CD4-positive, alpha-beta T cell treated with Interleukin-12 subunit alpha and Interleukin-12 subunit beta, for 1 hour (primary cell): Measurements from ENCODE around the gene ROM1.
"Not testable (repeated sequence)": the region's sequence is repeated elsewhere in the genome, so short reads cannot be mapped to it uniquely, and the experiment has no call there.

ENCODE experiments used
- DNase-seq: peaks from one replicate; pipeline ENCODE4 v3.0.0-alpha.2; 2020

ROM1 gene, protein sequence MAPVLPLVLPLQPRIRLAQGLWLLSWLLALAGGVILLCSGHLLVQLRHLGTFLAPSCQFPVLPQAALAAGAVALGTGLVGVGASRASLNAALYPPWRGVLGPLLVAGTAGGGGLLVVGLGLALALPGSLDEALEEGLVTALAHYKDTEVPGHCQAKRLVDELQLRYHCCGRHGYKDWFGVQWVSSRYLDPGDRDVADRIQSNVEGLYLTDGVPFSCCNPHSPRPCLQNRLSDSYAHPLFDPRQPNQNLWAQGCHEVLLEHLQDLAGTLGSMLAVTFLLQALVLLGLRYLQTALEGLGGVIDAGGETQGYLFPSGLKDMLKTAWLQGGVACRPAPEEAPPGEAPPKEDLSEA

GRCh38 chr11:62612366-62613290, at the start of gene ROM1, which contains the start of gene EML3:
TSS of gene ROM1 (plus strand) at chr11:62613257. CDS start at chr11:62613282, 25 bp downstream.
TSS of gene EML3 (minus strand) at chr11:62612775. CDS start at chr11:62612457, 318 bp downstream.
- DNase-seq: peak; percentile 93

DNA sequence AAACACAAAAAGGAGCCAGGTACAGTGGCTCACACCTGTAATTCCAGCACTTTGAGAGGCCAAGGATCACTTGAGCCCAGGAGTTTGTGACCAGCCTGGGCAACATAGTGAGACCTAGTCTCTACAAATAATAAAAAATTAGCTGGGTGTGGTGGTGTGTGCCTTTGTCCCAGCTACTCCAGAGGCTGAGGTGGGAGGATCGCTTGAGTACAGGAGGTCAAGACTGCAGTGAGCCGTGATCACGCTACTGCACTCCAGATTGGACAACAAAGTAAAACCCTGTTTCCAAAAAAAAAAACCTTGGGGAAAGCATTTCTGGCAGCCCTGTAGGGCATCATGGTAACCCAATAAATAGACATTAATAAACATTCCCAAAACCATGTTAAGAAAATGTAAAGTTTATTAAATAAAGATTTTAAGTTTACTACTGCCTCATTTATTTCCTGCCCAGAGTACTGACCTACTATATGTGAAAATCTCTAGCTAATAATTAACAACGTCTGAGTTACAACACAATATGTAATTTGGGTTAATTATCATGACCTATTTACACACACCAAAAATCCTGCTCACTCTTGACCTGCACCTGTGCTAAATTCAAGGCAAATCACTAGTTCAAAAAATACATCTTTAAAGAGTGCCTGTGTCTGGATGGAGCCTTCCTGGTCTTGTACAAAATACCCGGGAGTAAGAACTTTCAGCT, 47.8 kb upstream of the ROM1 start:
- no peak for DNase-seq

GRCh38 chr11:62566247-62566646, 46.8 kb upstream of the ROM1 start:
- no peak for DNase-seq

GRCh38 chr11:62567018-62567633, 45.9 kb upstream of the ROM1 start:
- DNase-seq: no peak

GRCh38 chr11:62569611-62570010, 43.4 kb upstream of the ROM1 start:
- no peak for DNase-seq

DNA sequence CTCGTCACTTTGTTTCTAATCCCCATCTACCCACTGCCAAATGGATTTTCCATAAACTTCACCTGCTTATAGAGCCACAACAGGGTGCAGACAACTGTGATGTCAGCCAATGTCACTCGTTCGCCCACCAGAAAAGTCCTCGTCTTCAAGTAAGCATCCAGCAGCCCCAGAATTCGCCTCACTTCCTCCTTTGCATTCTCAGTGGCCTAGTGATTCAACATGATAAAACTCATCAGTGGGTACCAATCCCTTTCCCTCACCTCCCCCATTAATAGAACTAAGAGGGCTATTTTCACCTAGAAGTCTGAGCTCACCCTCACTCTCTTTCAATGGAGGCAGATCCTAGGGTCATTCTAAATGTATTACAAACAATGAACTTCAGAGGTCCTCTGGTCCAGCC, 42.2 kb upstream of the ROM1 start:
- DNase-seq: not testable (repeated sequence)

DNA sequence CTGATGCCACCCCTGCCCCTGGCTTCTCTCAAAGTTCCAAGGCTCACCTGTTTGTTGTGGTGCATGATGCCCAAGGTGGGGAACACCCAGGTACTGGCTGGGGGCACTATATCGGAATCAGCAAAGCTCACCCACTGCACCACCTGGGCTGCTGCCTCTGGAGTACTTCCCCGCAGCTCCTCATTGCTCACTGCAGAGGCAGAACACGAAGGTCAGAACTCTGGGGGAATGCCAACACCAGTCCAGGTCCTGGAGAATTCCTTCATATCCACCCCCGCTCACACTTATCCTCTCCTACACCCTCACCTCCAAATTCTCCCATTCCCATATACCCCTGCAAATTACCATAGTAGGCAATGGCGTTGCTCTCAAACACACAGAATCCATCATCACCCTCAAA, 41.6 kb upstream of the ROM1 start:
- DNase-seq: not testable (repeated sequence)

GRCh38 chr11:62572431-62572830, 40.6 kb upstream of the ROM1 start:
- no peak for DNase-seq

DNA sequence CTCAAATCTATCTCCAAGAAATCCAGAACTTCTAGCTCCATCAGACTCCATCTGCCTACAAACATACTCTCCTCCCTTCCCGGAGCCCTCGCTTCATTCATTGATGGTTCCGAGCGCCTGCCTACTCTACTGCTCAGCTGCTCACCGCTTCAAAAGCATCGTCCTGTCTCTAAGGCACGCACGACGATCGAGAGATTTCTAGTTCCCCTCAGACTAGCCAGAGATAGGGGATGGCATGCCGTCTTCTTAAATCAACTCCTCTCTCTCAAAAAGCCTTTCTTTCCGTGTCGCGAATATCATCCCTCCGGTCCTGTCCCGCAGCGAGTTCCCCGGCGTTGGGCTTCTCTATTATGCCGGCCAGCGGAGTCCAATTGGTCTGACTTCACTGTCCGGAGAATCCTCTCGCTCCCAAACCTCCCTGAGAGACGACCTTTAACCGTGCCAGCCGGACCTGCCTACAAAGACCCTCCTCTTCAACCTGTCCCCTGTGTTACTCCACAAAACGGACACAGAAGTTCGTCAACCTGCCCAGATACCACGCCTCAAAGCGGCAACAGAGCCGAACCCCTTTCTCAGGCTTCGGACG, 40.0 kb upstream of the ROM1 start:
- DNase-seq: peak; percentile 38

GRCh38 chr11:62573592-62574362, 39.3 kb upstream of the ROM1 start, which contains the start of gene EEF1G:
TSS of gene EEF1G (minus strand) at chr11:62573891. CDS start at chr11:62573842, 49 bp downstream.
- DNase-seq: peak; percentile 99

- no peak for DNase-seq
Measured at GRCh38 chr11:62574363-62575071, 38.5 kb upstream of the ROM1 start.

DNA sequence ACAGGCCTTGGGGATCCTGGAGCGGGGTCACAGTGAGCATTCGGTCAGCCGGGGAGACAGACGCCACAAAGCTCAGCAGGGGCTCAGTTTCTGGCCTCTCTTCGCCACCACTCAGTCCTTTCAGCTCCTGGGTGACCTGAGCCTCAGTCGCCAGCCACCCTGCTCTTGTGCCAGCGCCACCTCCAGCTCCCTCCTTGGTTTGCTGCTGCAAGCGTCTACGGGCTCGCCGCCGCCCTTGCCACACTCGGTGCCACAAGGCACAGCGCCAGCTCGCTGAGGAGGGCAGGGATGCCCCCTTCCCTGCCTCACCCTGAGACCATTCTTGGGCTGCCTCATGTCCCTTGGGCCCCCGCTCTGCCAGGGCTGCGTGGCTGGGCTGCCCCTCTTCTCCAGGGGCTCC, 37.9 kb upstream of the ROM1 start:
- DNase-seq: no peak

DNA sequence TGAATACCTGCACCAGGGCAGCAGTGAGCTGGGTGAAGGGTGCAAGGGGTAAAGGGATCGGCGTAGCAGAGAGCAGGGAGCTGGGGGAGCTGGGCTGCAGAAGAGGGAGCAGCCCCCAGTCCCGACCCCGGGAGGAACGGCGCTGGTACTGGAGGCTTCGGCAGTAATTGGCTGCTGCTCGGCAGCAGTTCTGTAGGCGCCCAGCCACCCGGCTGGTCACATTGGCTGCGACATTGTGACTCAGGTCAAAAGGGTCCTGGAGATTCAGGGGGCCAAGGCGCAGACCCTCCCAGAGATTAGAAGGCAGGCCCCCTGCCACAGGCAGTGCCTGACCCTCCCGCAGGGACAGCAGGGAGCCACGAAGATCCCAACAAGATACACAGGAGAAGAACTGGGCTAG, 37.2 kb upstream of the ROM1 start:
- DNase-seq: no peak

DNA sequence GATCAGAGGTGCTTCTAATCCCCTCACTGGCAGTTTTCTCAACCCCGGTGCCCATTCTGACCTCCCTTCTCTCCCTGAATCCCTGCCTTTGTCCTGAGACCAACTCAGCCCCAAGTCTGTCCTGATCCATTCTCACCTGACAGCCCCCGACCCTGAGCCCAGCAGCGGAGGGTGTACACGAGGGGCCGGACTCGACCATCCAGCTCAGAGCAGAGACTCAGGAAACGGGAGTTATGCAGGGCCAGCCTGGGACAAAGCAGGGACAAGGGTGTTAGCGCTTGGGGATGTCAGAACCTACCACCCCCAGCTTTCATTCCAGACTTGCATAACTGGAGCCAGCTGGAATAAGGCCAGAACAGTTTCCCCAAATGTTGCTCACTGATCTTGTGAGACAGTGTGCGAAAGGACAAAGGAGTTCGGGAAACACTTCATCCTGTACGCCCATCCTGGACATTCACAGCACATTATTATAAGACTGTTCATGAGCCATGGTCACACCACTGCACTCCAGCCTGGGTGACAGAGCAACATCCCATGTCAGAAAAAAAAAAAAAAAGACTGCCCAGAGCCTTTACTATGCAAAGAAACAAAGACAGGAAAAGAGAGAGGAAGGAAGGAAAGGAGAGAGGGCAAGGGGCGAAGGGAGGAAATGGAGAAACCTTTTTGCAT, 35.9 kb upstream of the ROM1 start:
- DNase-seq: no peak

DNA sequence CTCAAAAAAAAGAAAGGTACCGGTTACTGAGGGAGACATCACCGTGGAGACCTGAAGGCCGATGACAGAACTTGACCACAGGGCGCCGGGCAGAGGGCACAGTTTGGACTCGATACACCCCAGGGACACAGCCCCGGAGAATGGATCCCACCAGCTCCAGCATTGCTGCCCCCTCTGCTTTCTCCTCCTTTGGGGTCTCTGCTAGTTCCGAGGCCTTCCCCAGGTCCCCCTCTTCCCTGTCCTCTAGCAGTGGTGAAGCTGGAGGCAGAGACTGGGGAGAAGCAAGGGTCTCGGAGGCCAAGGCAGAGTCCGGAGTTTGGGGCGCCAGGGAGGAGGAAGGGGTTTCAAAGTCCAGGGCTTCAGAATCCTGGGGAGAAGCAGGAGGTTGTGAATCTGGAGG, 34.5 kb upstream of the ROM1 start:
- no peak for DNase-seq

DNA sequence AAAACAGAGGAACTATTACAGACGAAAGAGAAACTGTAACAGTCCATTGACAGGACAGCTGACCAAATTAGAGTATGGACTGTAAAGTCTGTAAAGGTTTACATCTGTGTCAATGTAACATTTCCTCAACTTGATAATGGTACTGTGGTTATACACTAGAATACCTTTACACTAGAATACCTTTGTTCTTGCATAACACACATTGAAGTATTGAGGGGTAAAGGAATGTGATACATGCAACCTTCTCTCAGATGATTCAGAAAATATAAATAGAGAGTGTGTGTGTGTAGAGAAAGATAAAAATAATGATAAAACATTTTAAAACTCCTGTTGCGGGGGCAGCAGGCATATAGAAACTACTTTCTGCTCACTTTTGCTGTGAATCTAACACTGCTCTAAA, 33.8 kb upstream of the ROM1 start:
- DNase-seq: no peak

DNA sequence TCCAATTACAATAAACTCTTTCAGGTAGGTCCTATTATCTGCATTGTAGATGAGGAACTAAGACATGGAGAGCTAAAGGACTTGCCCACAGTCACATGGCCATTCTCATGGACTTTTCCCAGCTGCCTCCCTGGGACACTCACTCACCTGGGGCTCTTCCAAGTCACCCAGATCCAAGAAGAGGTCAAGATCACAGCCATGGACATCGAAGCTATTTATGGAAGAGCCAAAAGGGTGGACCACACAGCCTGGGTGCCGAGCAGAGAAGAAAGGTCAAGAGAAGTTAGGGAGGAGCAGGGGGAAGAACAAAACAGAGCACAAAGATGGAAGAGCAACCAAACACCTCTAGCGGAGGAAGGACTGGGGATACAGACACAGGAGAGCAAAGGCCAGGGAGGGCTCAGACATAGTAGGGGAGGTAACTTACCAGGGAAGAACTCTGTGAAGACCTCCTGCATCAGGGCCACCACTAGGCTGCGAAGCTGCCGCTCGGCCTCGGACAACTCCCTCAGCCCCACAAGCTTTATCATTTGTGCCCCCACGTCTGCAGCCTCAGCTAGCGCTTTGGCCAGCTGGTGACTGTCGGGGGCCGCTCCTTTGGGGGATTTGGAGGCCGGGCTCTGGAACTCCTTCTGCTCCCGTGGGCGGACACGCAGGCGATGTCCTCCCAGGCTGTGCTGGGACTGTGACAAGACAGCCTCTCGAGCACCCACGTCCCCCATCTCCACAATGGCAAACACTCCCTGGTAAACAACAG, 31.9 kb upstream of the ROM1 start:
- DNase-seq: no peak

- not testable (repeated sequence) for DNase-seq
Measured at GRCh38 chr11:62581735-62582134, 31.3 kb upstream of the ROM1 start.

GRCh38 chr11:62585356-62585755, 27.7 kb upstream of the ROM1 start:
- DNase-seq: not testable (repeated sequence)
